Activated CD8-positive, alpha-beta memory T cell treated with anti-CD3 and anti-CD28 coated beads for 48 hours (primary cell): Measurements from ENCODE around the gene PDE6D.
"Not testable (repeated sequence)": the region's sequence is repeated elsewhere in the genome, so short reads cannot be mapped to it uniquely, and the experiment has no call there.

Source experiments
- DNase-seq, 3 experiments: peaks; one replicate each; pipeline ENCODE4 v3.0.0-alpha.2; 2020; ENCODE audit warnings: low read depth in 2 of 3, low spot score in 2 of 3

The PDE6D gene

DNA sequence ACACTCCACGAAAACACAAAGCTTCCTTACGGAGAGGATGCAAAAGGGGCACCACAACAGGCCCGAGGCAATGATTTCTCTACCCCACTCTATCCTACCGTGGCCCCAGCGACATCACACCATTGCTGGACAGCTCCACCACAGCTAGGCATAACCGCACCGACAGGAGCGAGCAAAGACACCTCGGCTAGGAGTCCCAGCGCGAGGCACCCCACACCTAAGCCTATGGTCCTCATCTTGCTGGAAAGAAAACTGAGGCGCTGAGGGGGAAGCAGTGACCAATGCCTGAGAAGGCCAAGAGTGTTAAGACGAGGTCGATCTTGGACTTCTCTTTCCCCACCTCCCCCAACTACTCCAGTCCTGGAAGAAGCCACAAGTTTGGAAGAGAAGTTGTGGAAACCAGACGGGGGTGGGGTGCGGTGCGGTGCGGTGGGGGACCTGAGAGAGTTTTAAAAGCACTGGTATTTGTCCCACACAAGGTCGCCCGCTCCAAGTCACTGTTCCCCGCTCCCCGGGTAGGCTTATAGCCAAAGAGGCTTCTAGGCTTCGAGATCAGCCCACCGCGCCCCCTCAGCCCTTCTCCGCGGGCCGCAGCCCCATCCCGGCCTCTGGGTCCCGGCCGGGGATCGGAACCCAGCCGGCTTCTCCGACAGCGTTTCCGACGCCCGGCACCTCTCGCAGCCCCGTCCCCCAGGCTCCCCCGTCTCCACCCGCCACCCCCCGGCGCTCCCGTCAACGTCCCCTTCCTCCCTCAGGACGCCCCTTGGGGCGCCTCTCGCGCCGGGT lies 766 bp downstream of the PDE6D start:
- DNase-seq = peak in 1 of 3 experiments; percentile 5

DNA sequence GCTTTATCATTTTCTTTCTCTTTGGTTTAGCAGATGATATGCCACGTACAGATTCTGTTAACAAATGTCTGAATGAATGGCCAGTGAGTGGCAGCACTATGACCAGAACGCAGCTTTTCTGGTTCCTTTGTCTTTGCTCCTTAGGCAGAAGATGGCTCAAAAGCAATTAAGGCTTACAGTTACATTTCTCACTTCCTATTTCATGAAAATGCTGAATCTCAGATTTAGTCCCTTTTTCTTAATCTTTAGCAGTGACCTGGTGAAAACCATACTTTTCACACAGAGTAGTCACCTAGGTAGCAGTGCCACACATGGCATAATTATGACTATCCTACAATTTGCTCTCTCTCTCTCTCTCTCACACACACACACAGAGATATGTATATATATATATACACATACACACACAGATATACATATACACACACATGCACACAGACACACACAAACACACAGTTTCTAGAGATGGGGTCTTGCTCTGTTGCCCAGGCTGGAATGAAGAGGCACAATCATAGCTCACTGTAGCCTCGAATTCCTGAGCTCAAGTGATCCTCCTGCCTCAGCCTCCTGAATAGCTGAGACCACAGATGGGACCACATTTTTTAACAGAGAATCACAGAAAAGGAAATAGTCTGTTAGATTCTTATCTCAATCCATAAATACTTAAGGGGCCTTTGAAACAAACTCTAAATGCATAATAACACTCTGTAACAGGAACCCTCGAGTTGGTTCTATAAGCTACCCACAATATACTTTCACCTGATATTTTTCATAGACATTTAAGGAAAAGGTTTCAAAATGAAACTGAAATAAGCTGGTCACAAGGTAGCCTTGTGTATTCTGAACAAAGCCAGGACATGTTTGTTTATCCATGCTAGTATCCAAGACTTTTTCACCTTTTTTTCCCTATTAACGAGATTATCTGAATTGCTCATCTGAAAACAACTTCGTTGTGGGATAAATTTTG lies 11.6 kb downstream of the PDE6D start:
- DNase-seq = no peak

DNA sequence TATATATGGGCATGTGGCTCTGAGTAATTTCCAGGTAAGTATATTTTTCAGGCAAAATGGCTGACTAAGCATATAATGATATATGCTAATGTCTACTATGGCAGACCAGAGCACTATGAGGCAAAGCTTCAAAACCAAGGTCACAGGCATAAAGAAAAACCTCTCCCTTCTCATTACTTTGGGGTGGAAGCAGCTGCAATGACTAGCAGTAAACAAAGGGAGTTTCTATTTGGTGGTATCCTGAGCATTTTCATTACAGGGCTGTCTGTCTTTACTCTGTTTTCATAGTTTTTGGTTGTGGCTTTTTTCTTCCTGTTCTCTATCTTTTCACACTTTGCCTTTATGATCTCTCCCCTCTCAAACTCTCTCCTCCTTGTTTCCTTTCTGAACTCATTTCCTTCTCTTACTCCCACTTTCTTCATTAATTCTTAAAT lies 15.6 kb downstream of the PDE6D start:
- DNase-seq = no peak

DNA sequence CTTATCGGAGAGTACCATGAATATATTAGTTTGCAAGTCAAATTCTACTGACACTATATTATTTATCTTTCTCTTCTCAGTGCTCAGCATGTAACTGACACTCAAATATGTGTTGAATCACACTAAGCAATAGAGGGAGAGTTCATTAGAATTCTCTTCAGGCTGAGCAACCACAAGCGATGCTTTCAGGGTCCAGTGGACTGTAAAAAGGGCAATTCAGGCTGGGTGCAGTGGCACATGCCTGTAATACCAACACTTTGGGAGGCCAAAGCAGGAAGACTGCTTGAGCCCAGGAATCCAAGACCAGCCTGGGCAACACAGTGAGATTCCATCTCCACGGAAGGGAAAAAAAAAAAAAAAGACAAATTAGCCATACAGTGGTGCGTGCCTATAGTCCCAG lies 16.3 kb downstream of the PDE6D start:
- no peak for DNase-seq

DNA sequence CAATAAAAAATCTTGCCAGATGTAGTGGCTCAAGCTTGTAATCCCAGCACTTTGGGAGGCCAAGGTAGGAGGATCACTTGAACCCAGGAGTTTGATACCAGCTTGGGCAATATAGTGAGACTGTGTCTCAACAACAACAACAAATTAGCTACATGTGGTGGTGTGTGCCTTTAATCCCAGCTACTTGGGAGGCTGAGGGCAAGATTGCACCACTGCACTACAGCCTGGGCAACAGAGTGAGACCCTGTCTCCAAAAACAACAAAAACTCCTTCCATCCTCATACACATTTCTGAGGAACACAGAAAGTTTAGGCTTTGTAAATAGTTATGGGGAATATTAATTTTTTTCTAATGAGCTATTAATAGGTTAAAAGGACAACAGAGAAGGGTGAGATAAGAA lies 17.0 kb downstream of the PDE6D start:
- DNase-seq = no peak

DNA sequence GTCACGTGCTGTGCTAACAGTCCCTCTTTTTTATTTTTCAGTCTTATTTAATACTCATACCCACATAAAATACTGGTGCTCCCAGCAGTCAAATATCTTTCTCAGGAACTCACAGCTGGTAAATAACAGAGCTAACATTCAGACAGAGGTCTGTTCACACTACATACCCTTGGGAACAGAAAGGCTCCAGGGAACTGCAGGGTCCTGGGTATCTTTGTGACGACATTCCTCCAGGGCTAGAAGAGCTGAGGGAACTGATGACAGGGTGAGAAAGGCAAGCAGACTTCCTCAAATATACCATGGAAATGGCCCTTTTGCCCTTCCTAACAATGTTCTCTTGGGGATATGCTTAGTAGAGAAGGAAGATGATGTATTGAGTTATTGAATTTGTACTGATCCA lies 19.3 kb downstream of the PDE6D start:
- DNase-seq = no peak

DNA sequence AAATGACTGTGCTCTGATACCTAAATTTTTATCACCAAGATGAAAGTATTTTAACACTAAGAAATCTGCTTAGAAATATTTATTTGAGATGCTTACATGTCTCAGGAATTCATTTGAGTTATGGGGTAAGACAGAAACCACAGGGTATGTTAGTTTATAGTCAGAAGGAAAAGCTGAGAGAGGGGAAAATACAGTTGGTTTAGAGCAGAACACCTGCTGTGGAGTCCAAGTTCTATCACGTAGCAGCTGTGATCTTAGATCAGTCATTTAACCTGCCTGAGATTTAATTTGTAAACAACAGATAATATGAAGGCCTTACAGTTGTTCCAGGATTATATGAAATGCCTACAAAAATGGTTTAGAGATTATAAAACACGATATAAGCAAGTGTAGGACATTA lies 29.0 kb downstream of the PDE6D start:
- DNase-seq = no peak

DNA sequence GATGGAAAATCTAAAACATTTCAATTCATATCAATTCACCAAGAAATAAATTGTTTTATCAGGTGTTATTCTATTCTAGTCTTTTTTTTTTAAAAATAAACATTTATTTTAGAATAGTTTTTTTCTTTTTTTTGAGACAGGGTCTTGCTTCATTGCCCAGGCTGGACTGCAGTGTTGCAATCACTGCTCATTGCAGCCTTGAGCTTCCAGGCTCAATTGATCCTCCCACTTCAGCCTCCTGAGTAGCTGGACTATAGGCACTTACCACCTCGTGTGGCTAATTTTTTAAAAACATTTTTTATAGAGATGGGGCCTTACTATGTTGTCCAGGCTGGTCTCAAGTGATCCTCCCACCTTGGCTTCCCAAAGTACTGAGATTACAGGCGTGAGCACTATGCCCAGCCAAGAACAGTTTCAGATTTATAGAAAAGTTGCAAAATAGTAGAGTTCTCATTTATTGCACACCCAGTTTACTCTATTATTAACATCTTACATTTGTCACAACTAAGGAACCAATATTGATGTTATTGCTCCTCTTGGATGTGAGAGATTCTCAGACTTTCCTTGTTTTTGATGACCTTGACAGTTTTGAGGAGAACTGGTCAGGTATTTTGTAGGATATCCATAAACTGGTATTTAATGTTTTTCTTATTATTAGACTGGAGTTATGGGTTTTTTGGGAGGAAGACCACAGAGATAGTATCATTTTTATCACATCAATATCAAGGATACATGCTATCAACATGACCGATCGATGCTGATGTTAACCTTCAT lies 29.9 kb downstream of the PDE6D start:
- DNase-seq = no peak

DNA sequence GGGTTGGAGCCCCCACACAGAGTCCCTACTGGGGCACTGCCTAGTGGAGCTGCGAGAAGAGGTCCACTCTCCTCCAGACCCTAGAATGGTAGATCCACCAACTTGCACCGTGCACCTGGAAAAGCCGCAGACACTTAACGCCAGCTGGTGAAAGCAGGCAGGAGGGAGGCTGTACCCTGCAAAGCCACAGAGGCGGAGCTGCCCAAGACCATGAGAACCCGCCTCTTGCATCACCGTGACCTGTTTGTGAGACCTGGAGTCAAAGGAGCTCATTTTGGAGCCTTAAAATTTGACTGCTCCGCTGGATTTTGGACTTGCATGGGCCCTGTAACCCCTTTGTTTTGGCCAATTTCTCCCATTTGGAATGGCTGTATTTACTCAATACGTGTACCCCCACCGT lies 32.1 kb downstream of the PDE6D start:
- DNase-seq = not testable (repeated sequence)

DNA sequence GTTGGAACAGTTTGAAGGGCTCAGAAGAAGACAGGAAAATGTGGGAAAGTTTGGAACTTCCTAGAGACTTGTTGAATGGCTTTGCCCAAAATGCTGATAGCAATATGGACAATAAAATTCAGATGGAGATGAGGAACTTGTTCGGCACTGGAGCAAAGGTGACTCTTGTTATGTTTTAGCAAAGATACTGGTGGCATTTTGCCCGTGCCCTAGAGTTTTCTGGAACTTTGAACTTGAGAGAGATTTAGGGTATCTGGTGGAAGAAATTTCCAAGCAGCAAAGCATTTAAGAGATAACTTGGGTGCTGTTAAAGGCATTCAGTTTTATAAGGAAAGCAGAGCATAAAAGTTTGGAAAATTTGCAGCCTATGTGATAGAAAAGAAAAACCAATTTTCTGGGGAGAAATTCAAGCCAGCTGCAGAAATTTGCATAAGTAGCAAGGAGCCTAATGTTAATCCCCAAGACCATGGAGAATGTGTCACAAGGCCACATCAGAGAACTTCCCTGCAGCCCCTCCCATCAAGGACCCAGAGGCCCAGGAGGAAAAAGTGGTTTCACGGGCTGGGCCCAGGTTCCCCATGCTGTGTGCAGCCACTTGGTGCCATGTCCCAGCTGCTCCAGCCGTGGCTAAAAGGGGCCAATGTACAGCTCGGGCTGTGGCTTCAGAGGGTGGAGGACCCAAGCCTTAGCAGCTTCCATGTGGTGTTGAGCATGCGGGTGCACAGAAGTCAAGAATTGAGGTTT lies 32.8 kb downstream of the PDE6D start:
- not testable (repeated sequence) for DNase-seq

DNA sequence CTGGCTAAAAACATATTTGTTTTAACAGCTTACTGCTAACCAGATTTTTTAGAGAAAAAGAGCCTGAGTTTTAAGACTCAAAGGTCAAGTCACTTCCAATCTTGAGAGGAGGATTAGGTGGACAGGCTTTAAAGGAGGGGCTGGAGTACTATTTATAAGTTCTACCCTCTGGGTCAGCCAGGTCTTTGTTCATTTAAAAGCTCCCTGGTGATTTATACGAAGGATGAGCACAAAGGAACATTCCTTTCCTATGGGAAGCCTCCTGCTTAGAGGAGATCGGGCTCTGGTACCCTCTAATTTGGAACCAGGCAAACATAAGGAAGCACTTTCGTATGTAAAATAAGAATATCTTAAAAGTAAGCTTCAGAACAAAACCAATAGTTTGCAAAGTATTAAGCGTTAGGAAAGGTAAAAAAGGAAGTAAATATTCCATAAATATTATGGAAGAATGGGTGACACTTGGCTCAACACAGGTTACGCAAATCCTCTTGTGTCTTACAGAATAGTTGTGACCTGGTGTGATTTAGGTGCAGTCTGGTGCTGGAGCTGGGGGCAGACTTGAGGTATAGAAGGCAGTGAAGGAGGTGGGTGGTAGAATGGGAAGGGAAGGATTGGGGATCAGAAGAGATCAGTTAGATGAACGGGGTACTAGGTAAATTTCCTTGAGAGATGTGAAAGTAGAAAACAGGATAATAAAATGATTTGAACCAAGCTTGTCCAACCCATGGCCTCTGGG lies 35.6 kb downstream of the PDE6D start:
- no peak for DNase-seq

DNA sequence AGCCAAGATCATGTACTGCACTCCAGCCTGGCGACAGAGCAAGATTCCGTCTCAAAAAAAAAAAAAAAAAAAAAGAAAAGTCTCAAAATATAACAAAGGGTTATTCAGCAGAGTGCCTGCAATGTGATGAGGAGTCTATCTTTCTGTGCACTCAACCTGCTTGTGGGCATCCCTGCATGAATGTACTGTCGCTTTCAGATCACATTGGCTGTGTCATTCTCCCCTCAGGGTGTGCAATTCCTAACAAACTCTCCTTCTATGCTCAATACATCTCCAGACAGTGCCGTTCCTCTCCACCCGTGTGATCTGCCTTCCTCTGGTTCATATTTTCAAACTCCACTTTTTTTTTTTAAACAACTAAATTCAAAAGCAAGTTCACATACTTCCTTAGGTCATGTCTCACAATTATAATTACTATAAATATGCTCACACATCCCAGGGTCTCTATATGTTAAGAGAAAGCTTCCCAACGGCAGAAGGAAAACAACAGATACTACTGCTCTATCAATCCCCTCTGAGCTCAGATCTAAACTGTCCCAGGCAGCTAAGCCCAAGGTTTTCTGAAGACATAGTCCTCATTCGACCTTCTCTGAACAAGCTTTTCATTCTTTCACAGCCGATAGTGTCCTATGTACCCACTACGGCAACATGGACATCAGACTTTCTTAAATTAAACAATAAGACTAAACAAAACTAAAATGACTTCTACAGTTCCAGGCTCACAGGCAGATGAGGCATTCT lies 37.5 kb downstream of the PDE6D start:
- DNase-seq = no peak

DNA sequence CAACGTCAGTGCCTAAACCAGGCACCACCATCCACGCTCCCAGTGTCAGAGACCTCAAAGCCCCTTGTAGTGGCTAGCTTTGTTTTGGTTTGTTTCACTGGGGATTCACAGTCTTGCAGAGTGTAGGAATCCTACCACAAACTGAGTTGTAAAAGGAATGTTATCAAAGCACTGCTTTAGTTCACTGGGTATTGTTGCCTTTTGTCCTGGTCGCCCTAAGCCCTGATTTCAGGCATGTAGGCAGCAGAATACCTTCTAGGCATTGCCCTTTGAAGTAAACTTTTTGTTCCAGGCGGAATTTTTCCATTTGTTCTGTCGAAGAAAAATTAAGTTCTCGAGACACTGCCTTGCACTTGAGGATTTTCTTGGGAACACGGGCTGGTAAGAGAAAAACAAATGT lies 43.3 kb downstream of the PDE6D start:
- DNase-seq = no peak

DNA sequence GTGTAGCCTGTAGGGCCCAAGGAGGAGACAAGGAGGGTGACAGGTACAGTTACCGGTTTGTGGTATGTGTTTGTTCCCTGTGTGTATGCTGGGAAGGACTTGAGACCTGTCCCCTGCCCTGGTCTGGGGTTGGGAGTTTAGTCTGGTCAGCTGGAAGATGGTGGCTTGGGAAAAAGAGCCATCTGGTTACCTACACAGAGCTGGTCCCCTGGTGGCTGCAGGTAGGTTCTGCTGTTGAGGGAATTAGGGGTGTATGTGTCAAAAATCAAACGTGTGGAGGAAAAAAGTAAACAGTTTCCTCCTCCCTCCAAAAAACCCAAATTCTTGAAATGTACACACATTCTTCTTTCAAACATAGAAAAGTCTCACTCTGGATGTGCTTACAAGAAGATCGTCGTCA lies 48.5 kb downstream of the PDE6D start:
- DNase-seq = no peak

DNA sequence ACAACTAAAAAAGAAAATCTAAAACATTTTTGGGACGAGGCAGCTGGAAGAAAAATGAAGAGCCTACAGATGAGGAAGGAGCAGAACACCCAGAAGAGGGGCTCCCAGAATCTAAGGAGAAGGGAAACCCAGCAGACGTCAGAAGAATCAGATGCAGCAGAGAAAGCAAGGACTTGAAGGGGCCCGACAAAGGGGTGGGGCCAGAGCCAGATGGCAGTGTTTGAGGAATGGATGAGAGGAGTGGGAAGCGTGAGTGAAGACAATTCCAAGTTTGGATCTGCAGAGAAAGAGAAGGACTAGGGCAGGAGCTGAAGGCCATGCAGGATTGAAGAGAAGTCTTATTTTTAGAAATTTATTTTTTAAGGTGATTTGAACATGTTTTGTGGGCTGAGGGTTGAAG lies 53.5 kb downstream of the PDE6D start:
- no peak for DNase-seq

DNA sequence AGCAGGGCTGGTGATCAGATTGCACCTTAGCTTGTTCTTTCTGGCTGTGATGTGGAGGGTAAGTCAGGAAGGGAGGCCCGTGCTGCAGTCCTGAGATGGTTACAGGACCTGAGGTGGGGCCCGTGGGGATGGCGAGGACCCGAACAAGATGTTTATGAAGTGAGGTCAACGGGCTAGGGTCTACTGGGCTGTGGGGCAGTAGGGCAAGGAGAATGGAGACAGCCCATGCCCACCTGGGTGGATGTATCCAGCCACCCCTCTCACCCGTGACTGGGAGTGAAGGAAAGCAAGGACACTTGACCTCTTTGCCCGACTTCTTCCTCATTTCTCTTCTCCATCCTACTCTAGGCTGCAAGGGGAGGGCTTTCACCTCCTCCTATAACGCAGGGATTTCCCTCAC lies 54.8 kb downstream of the PDE6D start:
- DNase-seq = no peak

DNA sequence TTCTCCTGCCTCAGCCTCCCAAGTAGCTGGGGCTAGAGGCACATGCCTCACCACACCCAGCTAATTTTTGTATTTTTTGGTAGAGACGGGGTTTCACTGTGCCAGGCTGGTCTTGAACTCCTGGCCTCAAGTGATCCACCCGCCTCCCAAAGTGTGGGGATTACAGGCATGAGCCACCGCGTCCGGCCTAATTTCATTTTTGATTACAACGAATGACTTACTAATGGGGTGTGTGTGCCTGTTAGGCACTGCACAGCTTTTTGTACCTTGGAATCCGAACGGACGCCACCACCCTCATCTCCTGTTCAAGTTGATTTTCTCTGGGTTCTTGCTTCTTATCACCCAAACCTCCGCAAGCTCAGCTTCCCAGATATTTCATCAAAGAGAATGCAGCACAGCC lies 55.6 kb downstream of the PDE6D start:
- DNase-seq = no peak

DNA sequence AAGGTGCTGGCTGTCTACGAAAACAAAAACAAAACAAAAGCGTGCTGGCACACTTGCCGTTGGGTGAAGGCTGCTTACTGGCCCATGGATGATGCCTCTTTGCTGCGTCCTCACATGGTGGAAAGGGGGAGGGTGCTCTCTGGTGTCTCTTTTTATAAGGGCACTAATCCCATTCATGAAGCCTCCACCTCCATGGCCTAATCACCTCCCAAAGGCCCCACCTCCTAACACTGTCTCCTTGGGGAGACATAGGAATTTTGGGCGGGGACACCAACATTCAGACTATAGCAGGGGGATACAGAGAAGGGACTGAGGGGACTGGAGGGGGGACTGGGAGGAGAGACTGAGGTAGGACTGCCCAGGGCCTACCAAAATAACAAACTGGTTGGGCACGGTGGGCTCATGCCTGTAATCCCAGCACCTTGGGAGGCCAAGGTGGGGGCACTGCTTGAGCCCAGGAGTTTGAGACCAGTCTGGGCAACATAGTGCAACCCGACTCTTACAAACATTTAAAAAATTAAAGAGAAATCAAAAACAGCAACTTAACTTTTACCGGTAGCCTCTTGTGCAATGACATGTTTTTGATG lies 58.3 kb downstream of the PDE6D start:
- no peak for DNase-seq
